ENCODE results near the gene SLC32A1.

GRCh38 chr20:38774167-38774566, 49.9 kb downstream of the SLC32A1 start:
- no peak for TF ChIP-seq CTCF (IDR thresholded peaks at IDR 0.05 in 8 of 11, conservative IDR thresholded peaks at IDR 0.05 in 3 of 11)
- no peak for TF ChIP-seq POLR2AphosphoS5 (IDR thresholded peaks at IDR 0.05)

All from spleen (tissue), 7 donors.